Parathyroid adenoma (tissue), 2 donors: ENCODE results near the gene FOXA3.

ENCODE experiments used
- H2AFZ ChIP-seq: fragments of 300-600 bp; sonication (generic); one replicate; pipeline ENCODE4 v1.7.0; 2017; ENCODE audit warnings: antibody characterized with exemption, mild to moderate bottlenecking
- H3K27ac ChIP-seq: fragments of 300-600 bp; sonication (generic); one replicate; pipeline ENCODE4 v1.7.0; 2017
- H3K27me3 ChIP-seq: fragments of 300-600 bp; sonication (generic); one replicate; pipeline ENCODE4 v1.7.0; 2017; ENCODE audit warnings: low read length; ENCODE audit not compliant: control insufficient read depth, insufficient read depth
- H3K36me3 ChIP-seq: fragments of 300-600 bp; sonication (generic); one replicate; pipeline ENCODE4 v1.7.0; 2017; ENCODE audit warnings: low read length; ENCODE audit not compliant: control insufficient read depth, insufficient read depth
- H3K4me1 ChIP-seq: fragments of 300-600 bp; sonication (generic); one replicate; pipeline ENCODE4 v1.7.0; 2017; ENCODE audit warnings: control low read depth
- H3K4me2 ChIP-seq: fragments of 300-600 bp; sonication (generic); one replicate; pipeline ENCODE4 v1.7.0; 2017; ENCODE audit warnings: low read length
- H3K4me3 ChIP-seq: fragments of 300-600 bp; sonication (generic); one replicate; pipeline ENCODE4 v1.7.0; 2017; ENCODE audit warnings: low read depth, low read length
- H3K79me2 ChIP-seq: fragments of 300-600 bp; sonication (generic); one replicate; pipeline ENCODE4 v1.7.0; 2017; ENCODE audit warnings: control low read depth
- H3K9ac ChIP-seq: fragments of 300-600 bp; sonication (generic); one replicate; pipeline ENCODE4 v1.7.0; 2017; ENCODE audit warnings: mild to moderate bottlenecking
- H3K9me3 ChIP-seq: fragments of 300-600 bp; sonication (generic); one replicate; pipeline ENCODE4 v1.7.0; 2017; ENCODE audit warnings: low read length; ENCODE audit not compliant: control insufficient read depth
- CTCF ChIP-seq: fragments of 300-600 bp; sonication (generic); IDR thresholded peaks from one replicate; pipeline ENCODE4 v1.7.0; 2017; ENCODE audit warnings: antibody characterized with exemption, mild to moderate bottlenecking
- donor health status: primary hyperparathyroidism.

Gene FOXA3

GRCh38 chr19:45824531-45825262 is 39.4 kb upstream of the FOXA3 start:
- Histone ChIP-seq H3K27me3 (no peaks in the 10 kb centered on the region), H3K4me3 (no peak overlapping the region), H3K9me3 (no peaks in the 10 kb centered on the region), H3K4me1 (peaks cover 11% of the 10 kb centered on the region), H3K4me2 (no peak overlapping the region), H3K36me3 (no peaks in the 10 kb centered on the region), H2AFZ (no peak overlapping the region), H3K79me2 (no peaks in the 10 kb centered on the region), H3K9ac (no peak overlapping the region), H3K27ac (no peak overlapping the region)
- TF ChIP-seq CTCF, result no peak

GRCh38 chr19:45825263-45825605 is 38.9 kb upstream of the FOXA3 start:
- Histone ChIP-seq H3K4me1 (peaks cover 11% of the 10 kb centered on the region), H3K9ac (no peak overlapping the region), H3K27me3 (no peaks in the 10 kb centered on the region), H3K79me2 (no peaks in the 10 kb centered on the region), H3K36me3 (no peaks in the 10 kb centered on the region), H2AFZ (no peak overlapping the region), H3K4me3 (no peak overlapping the region), H3K27ac (no peak overlapping the region), H3K4me2 (no peak overlapping the region), H3K9me3 (no peaks in the 10 kb centered on the region)
- no peak for TF ChIP-seq CTCF

- H3K4me2 ChIP-seq, result no peak overlapping the region
- H3K4me1 ChIP-seq, result peaks cover 11% of the 10 kb centered on the region
- H3K9ac ChIP-seq, result no peak overlapping the region
- no peaks in the 10 kb centered on the region for H3K79me2 ChIP-seq
- TF ChIP-seq CTCF, result no peak
- H3K27me3 ChIP-seq, result no peaks in the 10 kb centered on the region
- no peaks in the 10 kb centered on the region for H3K36me3 ChIP-seq
- no peak overlapping the region for H3K27ac ChIP-seq
- H2AFZ ChIP-seq, result no peak overlapping the region
- no peak overlapping the region for H3K4me3 ChIP-seq
- H3K9me3 ChIP-seq, result no peaks in the 10 kb centered on the region
These were observed 37.9 kb upstream of the FOXA3 start for GRCh38 chr19:45825917-45826893.

GRCh38 chr19:45826934-45827333 is 37.2 kb upstream of the FOXA3 start:
- Histone ChIP-seq H3K9me3 (no peaks in the 10 kb centered on the region), H3K4me2 (no peak overlapping the region), H3K4me3 (no peak overlapping the region), H3K36me3 (no peaks in the 10 kb centered on the region), H3K27me3 (no peaks in the 10 kb centered on the region), H3K4me1 (peaks cover 11% of the 10 kb centered on the region), H3K27ac (peak overlapping the region; percentile 49), H3K79me2 (no peaks in the 10 kb centered on the region), H3K9ac (no peak overlapping the region), H2AFZ (no peak overlapping the region)
- TF ChIP-seq CTCF, result no peak
